Nephron progenitor cell (in vitro differentiated cells): ENCODE results near the gene WDR43.

Experiments
- DNase-seq: peaks from one replicate; pipeline ENCODE4 v3.0.0; 2021
- H3K27ac Mint-ChIP-seq: 2 replicates; pipeline ENCODE4 v1.8.0; 2021; ENCODE audit warnings: mild to moderate bottlenecking, moderate library complexity, mixed read lengths
- H3K27me3 Mint-ChIP-seq: 2 replicates; pipeline ENCODE4 v1.8.0; 2021; ENCODE audit warnings: mild to moderate bottlenecking, low read depth, mixed read lengths; ENCODE audit not compliant: poor library complexity
- H3K36me3 Mint-ChIP-seq: 2 replicates; pipeline ENCODE4 v1.8.0; 2021; ENCODE audit warnings: low read depth, mixed read lengths
- H3K4me1 Mint-ChIP-seq: 2 replicates; pipeline ENCODE4 v1.8.0; 2021; ENCODE audit warnings: mixed read lengths
- H3K4me3 Mint-ChIP-seq: 2 replicates; pipeline ENCODE4 v1.8.0; 2021; ENCODE audit warnings: mild to moderate bottlenecking, moderate library complexity, mixed read lengths
- H3K9me3 Mint-ChIP-seq: 2 replicates; pipeline ENCODE4 v1.8.0; 2021; ENCODE audit warnings: mild to moderate bottlenecking, moderate library complexity, mixed read lengths
- TF ChIP-seq, protein P1 (sequence below): fragments of 200-600 bp; sonication (generic); IDR thresholded peaks from 2 replicates; pipeline ENCODE4 v1.5.0; 2021; ENCODE audit warnings: antibody characterized with exemption

WDR43 gene

DNA sequence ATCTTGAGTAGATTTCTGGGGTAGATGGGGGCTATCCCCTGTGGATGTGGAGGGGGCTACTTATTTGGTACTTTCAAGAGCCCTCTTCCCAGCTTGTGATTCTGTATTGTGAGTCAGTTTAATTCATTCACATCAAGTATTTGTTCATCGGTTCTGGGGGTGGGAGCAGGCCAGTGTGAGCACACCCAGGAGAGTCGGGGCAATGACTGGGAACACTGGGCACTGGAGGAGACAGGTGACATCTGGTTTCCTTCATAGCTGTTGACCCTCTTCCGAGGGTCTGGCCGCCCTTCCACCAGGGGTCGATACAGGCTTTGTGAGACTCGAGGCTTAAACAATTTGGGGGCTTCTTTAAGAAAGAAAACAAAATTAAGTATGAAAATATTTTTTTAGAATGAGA, 84.1 kb downstream of the WDR43 start:
- Mint-ChIP-seq H3K4me1 (peaks cover 54% of the 10 kb centered on the region), H3K27ac (peak overlapping the region; percentile 10), H3K9me3 (peaks cover 15% of the 10 kb centered on the region), H3K4me3 (no peak overlapping the region), H3K27me3 (peaks cover 5% of the 10 kb centered on the region), H3K36me3 (no peaks in the 10 kb centered on the region)
- TF ChIP-seq, protein P1, sequence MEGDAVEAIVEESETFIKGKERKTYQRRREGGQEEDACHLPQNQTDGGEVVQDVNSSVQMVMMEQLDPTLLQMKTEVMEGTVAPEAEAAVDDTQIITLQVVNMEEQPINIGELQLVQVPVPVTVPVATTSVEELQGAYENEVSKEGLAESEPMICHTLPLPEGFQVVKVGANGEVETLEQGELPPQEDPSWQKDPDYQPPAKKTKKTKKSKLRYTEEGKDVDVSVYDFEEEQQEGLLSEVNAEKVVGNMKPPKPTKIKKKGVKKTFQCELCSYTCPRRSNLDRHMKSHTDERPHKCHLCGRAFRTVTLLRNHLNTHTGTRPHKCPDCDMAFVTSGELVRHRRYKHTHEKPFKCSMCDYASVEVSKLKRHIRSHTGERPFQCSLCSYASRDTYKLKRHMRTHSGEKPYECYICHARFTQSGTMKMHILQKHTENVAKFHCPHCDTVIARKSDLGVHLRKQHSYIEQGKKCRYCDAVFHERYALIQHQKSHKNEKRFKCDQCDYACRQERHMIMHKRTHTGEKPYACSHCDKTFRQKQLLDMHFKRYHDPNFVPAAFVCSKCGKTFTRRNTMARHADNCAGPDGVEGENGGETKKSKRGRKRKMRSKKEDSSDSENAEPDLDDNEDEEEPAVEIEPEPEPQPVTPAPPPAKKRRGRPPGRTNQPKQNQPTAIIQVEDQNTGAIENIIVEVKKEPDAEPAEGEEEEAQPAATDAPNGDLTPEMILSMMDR, result no peak
- no peak for DNase-seq

DNA sequence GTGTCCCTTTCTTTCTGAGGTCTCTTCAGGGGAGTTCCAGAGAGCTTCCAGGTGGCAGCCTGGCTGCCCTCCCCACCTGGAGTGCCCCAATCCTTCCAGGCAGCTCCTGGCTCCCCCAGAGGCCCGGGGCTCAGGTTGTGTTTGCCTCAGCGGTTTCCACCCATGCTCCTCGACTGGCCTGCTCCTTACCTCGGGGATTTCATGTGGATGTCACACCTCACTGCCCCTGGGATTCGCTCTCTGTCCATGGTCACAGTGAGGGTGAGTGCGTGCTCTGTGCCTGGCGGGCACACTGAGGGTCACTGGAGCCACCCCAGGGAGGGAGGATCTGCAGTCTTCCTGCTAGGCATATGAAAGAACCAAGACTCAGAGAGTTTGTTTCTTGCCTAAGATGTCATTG, 84.6 kb downstream of the WDR43 start:
- no peak overlapping the region for H3K4me3 Mint-ChIP-seq
- peaks cover 54% of the 10 kb centered on the region for H3K4me1 Mint-ChIP-seq
- no peaks in the 10 kb centered on the region for H3K36me3 Mint-ChIP-seq
- H3K9me3 Mint-ChIP-seq, result peaks cover 13% of the 10 kb centered on the region
- peak; percentile 44 for DNase-seq
- peak overlapping the region; percentile 72 for H3K27ac Mint-ChIP-seq
- TF ChIP-seq, protein P1, result no peak
- H3K27me3 Mint-ChIP-seq, result peaks cover 1% of the 10 kb centered on the region

DNA sequence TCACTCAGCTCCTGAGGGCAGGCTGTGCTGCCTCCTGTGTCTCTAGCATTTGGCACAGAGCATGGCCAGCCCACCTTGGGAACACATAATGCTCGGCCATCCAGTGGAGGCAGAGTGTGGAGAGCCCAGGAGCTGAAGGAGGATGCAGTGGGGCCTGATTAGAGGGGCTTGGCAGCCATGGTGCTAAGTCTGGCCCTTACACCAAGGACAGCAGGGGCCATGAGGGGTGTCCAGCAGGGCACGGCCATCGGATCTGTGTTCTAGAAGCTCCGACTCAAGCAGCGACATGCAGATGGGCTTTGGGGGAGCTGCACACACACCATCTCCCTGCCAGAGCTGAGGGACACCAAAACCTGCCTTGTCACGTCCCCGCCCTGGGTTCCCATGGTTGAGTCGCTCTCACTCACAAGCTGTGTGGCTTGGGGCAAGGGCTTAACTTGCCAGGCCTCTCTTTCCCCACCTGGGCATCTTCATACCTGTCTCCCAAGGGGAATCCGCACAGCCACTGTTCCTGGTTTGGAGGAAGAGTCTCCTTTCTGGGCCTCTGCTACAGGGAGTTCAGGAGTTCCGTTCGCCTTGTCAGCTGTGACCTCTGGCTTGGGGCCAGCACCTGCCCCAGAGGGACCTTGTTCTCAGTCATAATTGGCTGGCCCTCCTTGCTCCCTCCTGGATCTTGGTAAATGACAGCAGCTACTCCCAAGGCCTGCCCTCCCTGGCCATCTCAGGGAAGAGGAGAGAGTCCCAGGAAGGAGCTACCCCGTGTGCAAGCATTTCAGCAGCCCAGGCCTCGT, 85.3 kb downstream of the WDR43 start:
- TF ChIP-seq, protein P1, result no peak
- no peaks in the 10 kb centered on the region for H3K36me3 Mint-ChIP-seq
- peaks cover 6% of the 10 kb centered on the region for H3K9me3 Mint-ChIP-seq
- no peak overlapping the region for H3K27ac Mint-ChIP-seq
- no peaks in the 10 kb centered on the region for H3K27me3 Mint-ChIP-seq
- DNase-seq, result no peak
- no peak overlapping the region for H3K4me3 Mint-ChIP-seq
- peaks cover 54% of the 10 kb centered on the region for H3K4me1 Mint-ChIP-seq

DNA sequence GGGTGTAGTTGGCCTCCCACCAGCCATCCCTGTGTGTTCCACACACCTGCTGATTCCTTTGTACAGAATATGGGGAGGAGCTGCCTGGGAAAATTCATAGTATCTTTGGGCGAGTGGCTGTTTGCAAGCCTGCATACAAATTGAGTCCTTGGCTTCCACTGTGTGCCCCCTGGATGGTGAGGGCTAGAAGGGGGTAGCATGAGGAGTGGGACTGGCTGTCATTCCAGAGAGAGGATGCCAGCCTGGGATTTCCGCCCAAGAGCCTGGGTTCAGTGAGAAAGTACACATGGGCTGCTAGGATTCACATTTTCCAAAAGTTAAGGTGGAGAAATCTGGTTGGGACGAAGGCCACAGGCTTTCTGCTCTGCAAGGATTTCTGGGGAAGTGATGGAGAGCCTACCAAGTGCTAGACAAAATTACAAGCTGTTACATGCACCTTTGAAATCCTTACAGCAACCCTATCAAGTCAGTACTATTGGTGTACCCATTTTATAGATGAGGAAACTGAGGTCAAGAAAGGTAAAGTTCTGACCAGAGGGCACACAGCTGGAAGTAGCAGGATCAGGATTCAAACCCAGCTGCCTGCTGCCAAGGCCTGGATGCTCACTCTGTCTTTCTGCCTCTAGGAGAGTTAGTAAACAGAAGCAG, 86.0 kb downstream of the WDR43 start:
- Mint-ChIP-seq H3K27ac (no peak overlapping the region), H3K27me3 (peaks cover 4% of the 10 kb centered on the region), H3K4me1 (peaks cover 61% of the 10 kb centered on the region), H3K9me3 (peaks cover 3% of the 10 kb centered on the region), H3K4me3 (no peak overlapping the region), H3K36me3 (no peaks in the 10 kb centered on the region)
- TF ChIP-seq, protein P1, result no peak
- no peak for DNase-seq

DNA sequence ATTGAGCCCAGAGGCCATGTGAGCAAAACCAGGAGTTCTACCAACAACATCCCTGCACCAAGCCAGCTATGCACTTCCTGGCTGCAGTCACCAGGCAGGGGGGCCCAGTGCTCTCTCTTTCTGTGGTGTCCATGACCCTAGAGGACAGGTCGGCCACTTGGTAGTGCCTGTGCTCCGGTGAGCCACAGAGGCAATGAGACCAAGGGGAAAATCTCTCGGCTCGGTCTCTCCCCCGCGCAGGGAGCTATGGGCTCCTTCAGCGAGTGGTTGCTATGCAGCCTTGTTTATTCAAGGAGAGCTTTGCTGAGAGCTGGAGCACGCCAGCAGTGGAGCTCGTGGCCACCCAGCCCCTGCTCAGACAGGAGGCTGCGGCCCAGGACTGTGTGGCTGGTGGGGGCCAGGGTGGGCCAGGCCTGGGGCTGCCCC, 86.6 kb downstream of the WDR43 start, which contains the start of gene TOGARAM2:
TOGARAM2 (plus strand) TSS at position 283 of the 426 bp plus-strand sequence. CDS start 13,537 bp downstream, outside the sequence.
- TF ChIP-seq, protein P1, result no peak
- Mint-ChIP-seq H3K27ac (peak within 1 kb of the TSS; percentile 56), H3K36me3 (no peaks in the 10 kb centered on the region), H3K4me1 (peaks cover 63% of the 10 kb centered on the region), H3K9me3 (no peaks in the 10 kb centered on the region), H3K4me3 (no peak within 1 kb of the TSS), H3K27me3 (peaks cover 4% of the 10 kb centered on the region)
- peak; percentile 41 for DNase-seq
